Stimulated activated naive B cell treated with anti-CD40 and anti-IgM and Interleukin-4, amounts not matched to agents 10 μg/mL and 1 μg/mL and 100 μg/mL, for 72 hours (primary cell): ENCODE results near the gene IL36A.

Experiments used
- ATAC-seq, 2 donors: fragments of 150-1000 bp; cut with Tn5 transposase; replicated peaks; 2 replicates each; pipeline ENCODE4 v1.10.0; 2021; ENCODE audit warnings: moderate library complexity in 1 of 2
- DNase-seq: peaks from one replicate; pipeline ENCODE4 v3.0.0; 2021
- H3K27ac Mint-ChIP-seq: one replicate; pipeline ENCODE4 v1.8.0; 2022; ENCODE audit warnings: mild to moderate bottlenecking, mixed read lengths
- H3K27me3 Mint-ChIP-seq, 2 donors: one replicate each; pipeline ENCODE4 v1.8.0; 2022; ENCODE audit warnings: mixed read lengths in 2 of 2
- H3K36me3 Mint-ChIP-seq, 2 donors: one replicate each; pipeline ENCODE4 v1.8.0; 2022; ENCODE audit warnings: mixed read lengths in 2 of 2, mild to moderate bottlenecking in 1 of 2
- H3K4me1 Mint-ChIP-seq, 2 donors: one replicate each; pipeline ENCODE4 v1.8.0; 2022; ENCODE audit warnings: mixed read lengths in 2 of 2, mild to moderate bottlenecking in 1 of 2
- H3K4me3 Mint-ChIP-seq, 2 donors: one replicate each; pipeline ENCODE4 v1.8.0; 2022; ENCODE audit warnings: mild to moderate bottlenecking in 2 of 2, mixed read lengths in 2 of 2, moderate library complexity in 1 of 2
- H3K9me3 Mint-ChIP-seq, 2 donors: one replicate each; pipeline ENCODE4 v1.8.0; 2022; ENCODE audit warnings: mixed read lengths in 2 of 2, mild to moderate bottlenecking in 1 of 2

Gene IL36A

GRCh38 chr2:113014067-113014466 lies 8.8 kb downstream of the IL36A start:
- H3K4me1 Mint-ChIP-seq, result no peaks in the 10 kb centered on the region
- H3K27ac Mint-ChIP-seq, result no peak overlapping the region
- DNase-seq (no peak), ATAC-seq (no peak)
- H3K27me3 Mint-ChIP-seq, result peaks cover 53 to 64% of the 10 kb centered on the region in 2 donors
- H3K9me3 Mint-ChIP-seq, result peaks cover 8% of the 10 kb centered on the region in 2 donors
- H3K36me3 Mint-ChIP-seq, result peaks cover 5 to 8% of the 10 kb centered on the region in 2 donors
- no peak overlapping the region for H3K4me3 Mint-ChIP-seq

- H3K4me3 Mint-ChIP-seq, result no peak overlapping the region
- peaks cover 58 to 67% of the 10 kb centered on the region in 2 donors for H3K27me3 Mint-ChIP-seq
- H3K9me3 Mint-ChIP-seq, result peaks cover 12 to 15% of the 10 kb centered on the region in 2 donors
- ATAC-seq (no peak), DNase-seq (no peak)
- H3K36me3 Mint-ChIP-seq, result peaks cover 6 to 8% of the 10 kb centered on the region in 2 donors
- no peaks in the 10 kb centered on the region for H3K4me1 Mint-ChIP-seq
- H3K27ac Mint-ChIP-seq, result no peak overlapping the region
These were observed 9.8 kb downstream of the IL36A start for GRCh38 chr2:113015042-113015441.

DNA sequence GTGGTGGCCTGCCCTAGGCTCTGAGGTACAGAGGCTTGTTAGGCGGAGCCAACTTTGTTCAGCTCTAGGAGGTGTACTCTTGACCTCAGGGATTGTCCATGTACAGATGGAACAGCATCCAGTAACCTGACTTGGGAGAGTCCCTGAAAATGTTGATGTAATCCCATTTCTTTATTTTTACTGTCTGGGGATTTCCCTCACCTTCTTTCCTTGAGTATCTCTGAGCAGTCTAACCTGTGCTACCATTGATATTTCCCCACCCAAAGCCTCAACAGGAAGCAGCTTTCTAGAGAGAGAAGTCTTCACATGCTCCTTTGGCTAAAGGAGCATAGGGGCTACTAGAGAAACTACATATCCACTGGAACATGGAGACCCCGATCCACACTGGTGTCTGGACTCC lies 10.4 kb downstream of the IL36A start:
- H3K36me3 Mint-ChIP-seq, result peaks cover 6 to 8% of the 10 kb centered on the region in 2 donors
- H3K4me3 Mint-ChIP-seq, result no peak overlapping the region
- ATAC-seq (no peak), DNase-seq (no peak)
- no peak overlapping the region for H3K27ac Mint-ChIP-seq
- peaks cover 55 to 65% of the 10 kb centered on the region in 2 donors for H3K27me3 Mint-ChIP-seq
- H3K9me3 Mint-ChIP-seq, result peaks cover 12 to 15% of the 10 kb centered on the region in 2 donors
- H3K4me1 Mint-ChIP-seq, result no peaks in the 10 kb centered on the region

- H3K9me3 Mint-ChIP-seq, result peaks cover 12 to 15% of the 10 kb centered on the region in 2 donors
- peaks cover 6 to 8% of the 10 kb centered on the region in 2 donors for H3K36me3 Mint-ChIP-seq
- ATAC-seq (no peak), DNase-seq (no peak)
- no peak overlapping the region for H3K27ac Mint-ChIP-seq
- no peak overlapping the region for H3K4me3 Mint-ChIP-seq
- H3K27me3 Mint-ChIP-seq, result peaks cover 49 to 55% of the 10 kb centered on the region in 2 donors
- H3K4me1 Mint-ChIP-seq, result no peaks in the 10 kb centered on the region
These were observed 13.2 kb downstream of the IL36A start for GRCh38 chr2:113018509-113018908.

DNA sequence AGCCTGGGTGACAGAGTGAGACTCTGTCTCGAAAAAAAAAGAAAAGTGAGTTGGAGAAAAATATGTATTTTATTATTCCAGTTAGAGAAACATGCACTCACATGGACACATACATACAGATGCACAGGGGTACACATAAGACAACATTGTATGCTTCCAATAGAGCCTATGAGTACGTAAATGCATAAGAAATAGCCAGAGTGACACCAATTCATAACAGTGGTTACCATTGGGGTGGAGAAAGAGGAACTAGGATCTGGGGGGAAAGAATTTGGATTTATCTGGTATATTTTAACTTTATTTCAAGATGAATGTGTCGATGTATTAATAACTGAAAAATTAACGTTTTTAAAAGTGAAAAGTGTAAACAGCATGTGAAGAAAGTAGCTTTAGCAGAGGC lies 16.1 kb downstream of the IL36A start:
- ATAC-seq (peak; percentile 43 to 51), DNase-seq (no peak)
- no peak overlapping the region for H3K27ac Mint-ChIP-seq
- peaks cover 12 to 15% of the 10 kb centered on the region in 2 donors for H3K9me3 Mint-ChIP-seq
- no peak overlapping the region for H3K4me3 Mint-ChIP-seq
- H3K36me3 Mint-ChIP-seq, result peaks cover 6 to 8% of the 10 kb centered on the region in 2 donors
- H3K4me1 Mint-ChIP-seq, result peaks cover 9 to 12% of the 10 kb centered on the region in 2 donors
- H3K27me3 Mint-ChIP-seq, result peaks cover 55 to 61% of the 10 kb centered on the region in 2 donors

DNA sequence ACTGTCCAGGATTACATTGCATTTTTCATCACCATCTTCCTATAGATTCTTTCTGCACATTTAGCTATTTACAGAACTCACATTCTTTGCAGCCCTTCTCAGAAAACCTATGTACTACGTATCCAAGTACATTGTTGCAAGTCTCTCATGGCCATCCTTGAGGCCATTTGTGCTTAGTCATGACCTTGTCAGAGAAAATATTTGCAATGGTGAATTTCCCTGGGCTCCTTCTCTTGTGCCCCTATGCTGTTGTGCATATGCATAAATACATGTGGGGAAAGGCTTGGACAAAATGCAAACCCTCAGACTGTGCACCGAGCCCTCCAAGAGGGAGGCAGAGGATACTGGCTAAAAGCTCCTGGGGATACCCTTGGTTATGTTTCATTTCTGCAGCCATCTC lies 19.5 kb downstream of the IL36A start:
- Mint-ChIP-seq H3K4me1 (peaks cover 10 to 12% of the 10 kb centered on the region in 2 donors), H3K27ac (no peak overlapping the region), H3K4me3 (no peak overlapping the region), H3K27me3 (peaks cover 44 to 53% of the 10 kb centered on the region in 2 donors), H3K36me3 (no peaks in the 10 kb centered on the region), H3K9me3 (peaks cover under 1 to 2% of the 10 kb centered on the region in 2 donors)
- ATAC-seq (no peak), DNase-seq (no peak)

DNA sequence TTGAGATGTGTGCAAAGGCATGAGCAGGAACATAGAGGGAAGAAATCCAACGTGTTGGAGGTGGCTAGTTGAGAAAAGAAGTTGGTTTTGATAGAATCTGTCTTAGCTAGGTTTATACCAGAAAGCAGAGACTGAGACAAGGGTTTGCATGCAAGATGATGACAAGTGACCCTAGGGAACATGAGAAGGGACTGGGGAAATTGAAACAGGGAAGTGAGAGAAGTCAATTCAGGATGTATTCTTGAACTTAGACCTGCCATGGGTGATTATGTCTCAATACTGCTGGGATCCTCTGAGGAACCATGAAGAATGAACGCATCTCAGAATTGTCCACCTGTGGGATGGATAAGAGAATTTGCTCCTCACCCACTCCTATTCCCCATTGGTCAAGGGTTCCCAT lies 20.5 kb downstream of the IL36A start:
- no peak overlapping the region for H3K4me3 Mint-ChIP-seq
- DNase-seq (peak; percentile 4), ATAC-seq (peak; percentile 97 to 98)
- H3K36me3 Mint-ChIP-seq, result no peaks in the 10 kb centered on the region
- no peak overlapping the region for H3K27ac Mint-ChIP-seq
- H3K27me3 Mint-ChIP-seq, result peaks cover 47 to 58% of the 10 kb centered on the region in 2 donors
- H3K9me3 Mint-ChIP-seq, result no peaks in the 10 kb centered on the region
- peaks cover 10 to 12% of the 10 kb centered on the region in 2 donors for H3K4me1 Mint-ChIP-seq

DNA sequence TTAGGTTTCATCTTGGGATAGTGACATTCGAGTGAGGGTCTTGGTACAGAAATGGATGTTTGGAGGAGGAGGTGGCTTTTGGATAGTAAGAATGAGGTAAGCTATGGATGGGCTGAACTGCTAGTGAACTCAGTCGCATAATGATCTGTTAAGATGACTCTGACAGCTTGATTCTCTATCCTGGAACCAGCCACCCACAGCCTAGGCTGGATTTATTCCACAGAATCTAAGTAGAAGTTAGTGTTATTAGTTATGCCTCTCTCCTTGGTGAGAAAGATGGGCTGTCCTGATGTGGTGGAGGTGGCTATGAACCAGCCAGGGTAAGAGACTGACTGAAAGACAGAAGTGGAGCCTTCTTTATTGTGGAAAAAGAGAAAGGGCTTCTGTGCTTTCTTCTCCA lies 22.4 kb downstream of the IL36A start:
- Mint-ChIP-seq H3K4me3 (no peak overlapping the region), H3K27ac (no peak overlapping the region), H3K4me1 (peaks cover 10 to 12% of the 10 kb centered on the region in 2 donors), H3K9me3 (no peaks in the 10 kb centered on the region), H3K27me3 (peaks cover 43 to 53% of the 10 kb centered on the region in 2 donors), H3K36me3 (no peaks in the 10 kb centered on the region)
- no peak for DNase-seq
- ATAC-seq, result no peak

GRCh38 chr2:113028112-113028511 lies 22.9 kb downstream of the IL36A start:
- Mint-ChIP-seq H3K9me3 (no peaks in the 10 kb centered on the region), H3K36me3 (no peaks in the 10 kb centered on the region), H3K4me1 (peaks cover 10 to 12% of the 10 kb centered on the region in 2 donors), H3K27ac (no peak overlapping the region), H3K4me3 (no peak overlapping the region), H3K27me3 (peaks cover 43 to 51% of the 10 kb centered on the region in 2 donors)
- no peak for DNase-seq
- no peak for ATAC-seq

DNA sequence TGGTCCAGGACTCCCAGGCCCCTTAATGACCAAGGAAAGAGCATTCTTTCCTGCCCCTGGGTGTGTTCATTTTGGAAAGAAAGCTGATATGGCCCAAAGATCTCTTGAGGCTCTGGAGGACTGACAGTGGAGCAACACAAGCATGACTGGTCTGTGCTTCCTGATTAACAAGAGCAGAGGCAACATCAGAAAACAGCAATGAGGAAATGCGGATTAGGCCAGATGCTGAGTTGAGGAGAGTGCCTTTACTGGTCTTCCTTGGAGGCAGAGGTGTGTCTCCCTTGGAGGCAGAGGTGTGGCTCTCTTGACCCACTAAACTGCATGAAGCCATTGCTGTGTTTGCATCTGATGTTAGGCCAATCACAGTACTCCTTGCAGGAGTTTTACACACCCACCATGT lies 27.5 kb downstream of the IL36A start:
- no peak for DNase-seq
- H3K4me3 Mint-ChIP-seq, result no peak overlapping the region
- peaks cover 0 to 2% of the 10 kb centered on the region in 2 donors for H3K4me1 Mint-ChIP-seq
- peaks cover 31 to 41% of the 10 kb centered on the region in 2 donors for H3K27me3 Mint-ChIP-seq
- ATAC-seq, result no peak
- H3K36me3 Mint-ChIP-seq, result no peaks in the 10 kb centered on the region
- no peak overlapping the region for H3K27ac Mint-ChIP-seq
- H3K9me3 Mint-ChIP-seq, result no peaks in the 10 kb centered on the region

GRCh38 chr2:113034016-113034415 lies 28.8 kb downstream of the IL36A start:
- H3K4me1 Mint-ChIP-seq, result no peaks in the 10 kb centered on the region

GRCh38 chr2:113036763-113037162 lies 31.5 kb downstream of the IL36A start:
- Mint-ChIP-seq H3K27me3 (peaks cover 26 to 46% of the 10 kb centered on the region in 2 donors), H3K36me3 (no peaks in the 10 kb centered on the region), H3K4me3 (no peak overlapping the region), H3K4me1 (no peaks in the 10 kb centered on the region), H3K27ac (no peak overlapping the region), H3K9me3 (no peaks in the 10 kb centered on the region)
- ATAC-seq, result no peak
- DNase-seq, result no peak

More at GRCh38 chr2:113034016-113034415, 28.8 kb downstream of the IL36A start:
- H3K27ac Mint-ChIP-seq, result no peak overlapping the region
- H3K4me3 Mint-ChIP-seq, result no peak overlapping the region
- H3K9me3 Mint-ChIP-seq, result no peaks in the 10 kb centered on the region
- DNase-seq (no peak), ATAC-seq (no peak)
- no peaks in the 10 kb centered on the region for H3K36me3 Mint-ChIP-seq
- peaks cover 36 to 46% of the 10 kb centered on the region in 2 donors for H3K27me3 Mint-ChIP-seq

GRCh38 chr2:113038291-113038690 lies 33.0 kb downstream of the IL36A start:
- no peak overlapping the region for H3K4me3 Mint-ChIP-seq
- no peak overlapping the region for H3K27ac Mint-ChIP-seq
- peaks cover 26 to 46% of the 10 kb centered on the region in 2 donors for H3K27me3 Mint-ChIP-seq
- ATAC-seq, result no peak
- H3K9me3 Mint-ChIP-seq, result no peaks in the 10 kb centered on the region
- no peaks in the 10 kb centered on the region for H3K36me3 Mint-ChIP-seq
- no peak for DNase-seq
- H3K4me1 Mint-ChIP-seq, result no peaks in the 10 kb centered on the region

GRCh38 chr2:113039158-113039557 lies 33.9 kb downstream of the IL36A start:
- Mint-ChIP-seq H3K4me3 (no peak overlapping the region), H3K36me3 (no peaks in the 10 kb centered on the region), H3K4me1 (no peaks in the 10 kb centered on the region), H3K27me3 (peaks cover 26 to 42% of the 10 kb centered on the region in 2 donors), H3K27ac (no peak overlapping the region), H3K9me3 (no peaks in the 10 kb centered on the region)
- ATAC-seq (no peak), DNase-seq (no peak)

- Mint-ChIP-seq H3K27me3 (peaks cover 26 to 37% of the 10 kb centered on the region in 2 donors), H3K36me3 (no peaks in the 10 kb centered on the region)
- ATAC-seq, result no peak
These were observed 34.5 kb downstream of the IL36A start for GRCh38 chr2:113039719-113040118.

GRCh38 chr2:113041871-113042270 lies 36.6 kb downstream of the IL36A start:
- Mint-ChIP-seq H3K4me1 (no peaks in the 10 kb centered on the region), H3K4me3 (no peak overlapping the region), H3K27ac (no peak overlapping the region), H3K27me3 (peaks cover 24 to 38% of the 10 kb centered on the region in 2 donors), H3K9me3 (no peaks in the 10 kb centered on the region), H3K36me3 (no peaks in the 10 kb centered on the region)
- no peak for DNase-seq
- ATAC-seq, result no peak

More at GRCh38 chr2:113039719-113040118, 34.5 kb downstream of the IL36A start:
- no peak for DNase-seq
- H3K4me1 Mint-ChIP-seq, result no peaks in the 10 kb centered on the region
- no peaks in the 10 kb centered on the region for H3K9me3 Mint-ChIP-seq
- H3K4me3 Mint-ChIP-seq, result no peak overlapping the region
- H3K27ac Mint-ChIP-seq, result no peak overlapping the region
